MG63 (cell line): ENCODE data around the gene NR1H4. TPM values are rescaled to one million over a fixed set of nuclear protein-coding genes. Genes with fewer than 3 reads are reported as not detected.

Source experiments
- total RNA-seq: library from RNA; depleted of rRNA; stranded (reverse); fragments of >200 nt; shearing (Covaris generic); gene quantifications from 2 replicates; pipeline ENCODE4 v1.2.3, GENCODE V29; 2014; ENCODE audit warnings: low replicate concordance; rRNA removed

Gene NR1H4
- total RNA-seq, 1 experiment from 2014 or later: not detected

Other genes with a start within 250 kb of the NR1H4 start
- 1.3 and 1.7 TPM in 2 replicates for gene DEPDC4, start 206.8 kb upstream of the NR1H4 start, total RNA-seq
- 7.3 and 11.2 TPM in 2 replicates for gene SCYL2, start 206.7 kb upstream of the NR1H4 start, total RNA-seq
- gene SLC17A8, start 116.8 kb upstream of the NR1H4 start, total RNA-seq: not detected in 2 replicates
- gene GAS2L3, start 99.8 kb downstream of the NR1H4 start, total RNA-seq: 13.4 and 44.0 TPM in 2 replicates